ENCODE data around the gene ZIC1.

Gene ZIC1

GRCh38 chr3:147395899-147396711 lies 13.1 kb upstream of the ZIC1 start:
- DNase-seq = no peak

GRCh38 chr3:147396712-147397046 lies 12.5 kb upstream of the ZIC1 start:
- DNase-seq = no peak

- DNase-seq = no peak
Measured at GRCh38 chr3:147397155-147397874, 11.8 kb upstream of the ZIC1 start.

DNA sequence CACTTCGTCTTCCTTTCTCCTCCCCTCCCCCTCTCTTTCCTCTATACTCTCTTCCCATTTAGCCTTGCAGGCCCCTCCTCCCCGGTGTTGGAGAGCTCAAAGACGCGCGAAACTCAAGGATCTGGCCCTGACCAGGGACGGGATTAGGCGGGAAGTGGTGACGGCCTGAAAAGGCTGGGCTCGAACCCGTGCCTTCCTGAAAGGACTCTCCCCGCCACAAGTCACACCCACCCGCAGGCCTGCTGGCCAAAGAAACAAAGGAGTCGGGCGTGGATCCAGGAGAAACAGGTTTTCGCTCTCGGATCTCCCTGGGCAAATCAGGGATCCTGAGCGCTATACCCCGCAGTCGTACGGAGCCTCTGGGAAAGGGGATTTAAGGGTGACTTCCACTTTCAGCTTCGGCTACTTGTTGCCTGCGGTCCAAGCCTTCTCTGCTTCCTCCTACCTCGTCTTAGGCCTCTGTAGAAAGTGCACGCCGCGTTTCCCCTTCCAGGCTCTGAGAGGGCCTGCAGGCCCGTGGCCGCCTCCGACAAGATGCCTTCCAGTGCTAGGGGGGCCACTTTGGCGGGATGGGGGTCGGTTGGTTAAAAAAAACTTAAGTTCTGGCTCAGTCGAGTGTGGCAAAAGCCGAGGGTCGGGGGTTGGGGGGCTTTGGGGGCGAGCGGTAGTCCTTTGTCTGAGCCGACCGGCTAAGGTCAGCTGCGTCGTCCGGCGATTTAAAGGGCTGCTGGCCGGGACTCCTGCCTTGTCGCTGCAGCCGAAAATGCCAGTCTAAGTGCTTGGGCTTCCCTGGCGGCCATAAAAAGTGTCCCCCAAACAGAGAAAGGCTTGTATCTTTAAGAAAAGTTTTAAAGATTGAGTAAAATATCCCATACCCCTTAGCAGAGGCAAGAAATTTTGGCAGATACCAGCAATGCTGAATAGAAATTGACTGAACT lies 11.0 kb upstream of the ZIC1 start:
- peak in 1 of 4 experiments; percentile 8 for DNase-seq

DNA sequence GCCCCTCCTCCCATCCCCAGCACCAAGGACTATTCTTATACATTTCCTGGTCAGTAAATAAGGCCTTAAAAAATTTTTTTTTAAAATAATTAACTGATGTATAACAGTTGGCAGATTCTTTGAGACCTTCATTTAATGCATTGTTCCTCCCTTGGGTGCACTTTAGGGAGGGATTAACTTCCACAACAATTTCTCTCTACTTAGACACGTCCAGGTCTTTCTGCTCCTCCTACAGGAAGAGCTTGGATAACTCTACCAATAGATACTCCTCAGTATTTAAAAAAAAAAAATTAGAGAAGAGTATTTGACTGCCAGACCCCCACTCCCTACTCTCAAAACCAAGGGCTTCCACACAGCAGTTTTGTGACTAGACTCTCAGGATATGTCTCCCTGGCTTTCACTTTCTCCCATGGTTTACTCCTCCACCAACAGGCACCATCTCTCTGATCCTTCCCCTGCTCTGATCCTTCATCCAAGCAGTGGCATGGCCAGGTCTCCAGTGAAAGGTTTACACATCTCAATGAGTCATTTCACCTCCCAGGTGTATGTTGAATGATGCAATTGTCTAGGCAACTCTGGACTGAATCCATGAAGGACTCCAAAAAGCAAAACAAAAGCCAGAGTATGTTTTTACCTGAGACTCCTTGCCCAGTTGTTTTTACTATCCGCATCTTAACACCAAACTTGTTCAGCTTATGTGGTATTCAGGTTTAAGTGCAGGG lies 10.2 kb upstream of the ZIC1 start:
- no peak for DNase-seq

- DNase-seq = no peak
Measured at GRCh38 chr3:147400111-147400510, 9.1 kb upstream of the ZIC1 start.

- no peak for DNase-seq
Measured at GRCh38 chr3:147400999-147401398, 8.2 kb upstream of the ZIC1 start.

- DNase-seq = no peak
Measured at GRCh38 chr3:147401421-147401820, 7.7 kb upstream of the ZIC1 start.

DNA sequence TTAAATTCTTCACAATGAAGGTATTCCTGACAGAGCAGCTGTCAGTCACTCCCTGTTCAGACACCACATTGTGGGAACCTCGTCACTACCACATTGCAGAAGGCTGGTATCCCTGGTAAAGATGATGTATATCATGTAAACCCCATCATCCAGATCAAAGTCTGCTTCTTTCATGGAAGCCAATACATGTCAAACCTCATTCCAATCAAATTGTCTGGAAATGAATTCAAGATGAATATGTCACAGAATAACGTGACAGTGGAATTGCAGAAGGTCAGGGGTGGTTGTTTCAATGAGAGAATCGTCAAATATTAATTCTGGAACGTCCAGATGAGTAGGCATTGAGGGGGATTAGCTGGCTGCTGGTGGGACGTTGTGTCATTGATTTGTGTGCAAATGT lies 7.0 kb upstream of the ZIC1 start:
- no peak for DNase-seq

DNA sequence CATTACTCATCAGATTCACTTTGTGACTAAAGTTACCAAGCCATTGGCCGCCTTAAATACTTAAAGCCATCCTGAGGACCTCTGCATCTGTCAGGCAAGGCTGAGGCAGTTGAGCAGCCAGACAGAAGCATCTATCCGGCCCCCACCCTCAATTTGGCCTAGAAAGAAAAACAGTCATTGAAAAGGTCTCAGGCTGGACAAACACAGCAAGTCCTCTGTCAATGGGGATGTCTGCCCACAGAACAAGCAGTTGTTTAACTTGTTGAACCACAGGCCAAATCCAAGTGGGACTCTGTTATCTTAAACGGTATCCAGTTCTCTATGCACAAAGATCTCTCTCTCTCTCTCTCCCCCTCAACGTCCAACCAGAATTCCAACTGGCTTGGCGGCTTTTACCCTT lies 5.7 kb upstream of the ZIC1 start:
- DNase-seq = no peak

- no peak for DNase-seq
Measured at GRCh38 chr3:147404000-147404799, 5.0 kb upstream of the ZIC1 start.

DNA sequence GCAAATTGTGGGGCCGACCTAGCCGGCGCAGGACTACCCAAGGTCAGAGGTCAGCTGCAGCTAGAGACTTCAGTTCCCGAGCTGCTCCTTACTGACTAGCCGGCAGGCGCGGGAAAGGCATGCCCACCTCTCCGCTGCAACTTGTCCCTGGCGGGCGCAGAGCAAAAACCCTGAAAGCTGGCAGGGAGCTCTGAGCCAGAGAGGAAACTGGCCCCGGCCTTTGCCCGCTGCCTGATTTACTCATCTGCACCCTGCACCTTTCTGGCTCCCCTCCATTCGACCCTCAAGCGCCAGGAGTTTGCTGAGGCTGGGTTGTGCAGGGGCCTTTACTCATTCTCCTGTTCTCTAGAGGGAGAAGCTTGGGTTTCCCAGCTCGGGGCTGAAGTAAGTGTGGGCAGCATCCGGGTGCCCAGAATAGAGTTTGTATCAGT lies 4.3 kb upstream of the ZIC1 start:
- no peak for DNase-seq

DNA sequence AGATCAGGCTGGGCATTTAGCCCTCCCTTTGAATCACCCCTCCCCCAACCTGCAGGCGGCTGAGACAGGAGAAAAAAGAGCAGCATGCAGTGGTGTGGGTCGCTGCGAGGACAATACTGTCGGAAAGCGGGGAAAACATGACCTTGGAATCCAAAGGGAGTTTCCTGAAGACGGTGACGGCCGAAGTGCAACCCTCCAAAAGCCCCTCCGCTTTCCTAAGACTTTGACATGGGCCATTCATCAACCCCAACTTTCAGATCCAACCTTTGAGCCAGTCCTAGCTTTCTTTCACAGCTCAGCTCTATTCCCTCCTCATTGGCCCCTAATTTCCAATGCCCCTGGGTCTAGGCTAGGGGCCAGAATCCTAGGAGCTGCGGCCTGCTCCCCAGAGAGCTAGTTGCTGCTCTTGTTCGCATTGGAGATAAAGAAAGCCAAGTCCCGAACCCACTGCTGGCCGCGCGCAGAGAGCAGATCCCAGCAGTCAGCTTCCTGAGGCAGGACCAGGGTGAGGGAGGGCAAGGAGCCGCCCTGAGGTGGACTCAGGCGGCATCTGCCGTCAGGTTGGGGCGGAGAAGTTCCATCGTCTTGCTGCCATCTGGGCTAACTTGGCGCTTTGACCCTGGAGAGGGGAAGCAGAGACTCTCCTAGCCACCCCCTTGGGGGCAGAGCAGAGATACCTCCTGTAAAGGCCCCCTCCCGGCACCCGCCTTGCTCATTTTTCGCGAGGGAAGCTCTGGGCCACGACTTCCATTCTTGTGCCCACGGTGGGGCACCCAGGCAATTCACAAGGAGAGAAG lies 3.7 kb upstream of the ZIC1 start:
- no peak for DNase-seq

GRCh38 chr3:147406028-147406931 lies 2.9 kb upstream of the ZIC1 start, which contains the start of gene ZIC4:
Gene ZIC4, minus strand, starts transcription at chr3:147406543. Its CDS starts 3,746 bp downstream, at chr3:147402797.
- DNase-seq = no peak

DNA sequence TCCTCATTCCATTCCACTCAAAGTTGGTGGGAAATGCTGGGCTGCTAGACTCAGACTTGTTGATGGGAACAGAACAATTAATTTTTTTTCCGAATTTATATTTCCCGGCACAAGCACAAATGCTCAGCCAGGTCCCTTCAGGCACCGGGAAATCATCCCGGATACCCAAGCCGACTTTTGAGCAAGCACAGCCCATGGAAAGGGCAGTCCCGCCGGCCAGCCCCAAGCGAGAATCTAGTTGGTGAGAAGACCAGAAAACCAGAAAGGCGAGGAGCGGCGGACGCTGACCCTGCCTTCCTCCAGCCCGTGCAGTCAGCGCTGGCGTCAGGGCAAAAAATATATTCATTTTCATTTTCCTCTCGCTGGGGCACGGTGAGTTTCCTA lies 2.1 kb upstream of the ZIC1 start:
- no peak for DNase-seq

DNA sequence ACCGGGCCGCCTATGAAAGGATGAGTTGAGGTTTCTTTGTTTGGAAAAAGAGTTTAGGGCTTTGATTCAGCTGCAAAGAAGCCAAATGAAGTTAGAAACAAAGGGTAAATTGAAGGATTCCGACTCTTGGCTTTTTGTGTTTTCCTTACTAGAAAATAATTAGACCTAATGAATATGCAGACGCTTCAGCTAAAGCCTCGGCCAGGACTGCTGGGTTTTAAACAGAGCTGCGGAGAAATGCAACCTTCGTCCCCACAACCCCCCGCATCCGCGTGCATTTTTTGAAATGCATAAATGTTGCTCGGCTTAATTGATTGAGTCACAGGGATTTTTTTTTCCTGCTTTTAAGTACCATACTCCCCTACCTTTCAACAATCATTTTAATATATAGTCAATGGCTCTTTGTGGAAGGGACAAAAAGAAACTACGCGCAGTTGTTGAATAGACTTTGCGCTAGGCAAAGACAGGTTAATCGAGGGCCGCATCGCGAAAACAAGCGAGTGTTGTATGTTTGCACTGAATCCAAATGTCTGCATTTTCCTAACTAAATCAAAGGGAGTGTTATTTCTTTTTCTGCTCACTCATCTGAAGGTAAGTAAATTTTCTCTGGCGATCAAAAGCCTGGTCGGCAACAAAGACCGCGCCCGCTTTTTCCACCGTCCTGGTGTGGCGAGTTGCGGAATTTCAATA lies 1.5 kb upstream of the ZIC1 start:
- DNase-seq = no peak

GRCh38 chr3:147408188-147409100 lies 721 bp upstream of the ZIC1 start:
- DNase-seq = no peak

GRCh38 chr3:147410116-147410525 lies 956 bp downstream of the ZIC1 start:
- DNase-seq = no peak

Measured in suppressor macrophage (primary cell).